Fibroblast of skin of back (primary cell): ENCODE measurements around the gene KCNIP1.
A peak's percentile ranks its signal among the peaks of the same experiment; 100 is the strongest.
"Not testable (repeated sequence)": the region's sequence is repeated elsewhere in the genome, so short reads cannot be mapped to it uniquely, and the experiment has no call there.

ENCODE experiments used
- DNase-seq: peaks from one replicate; pipeline ENCODE4 v3.0.0-alpha.2; 2013

KCNIP1 gene

GRCh38 chr5:170537451-170538095, 33.8 kb downstream of the KCNIP1 start:
- DNase-seq: no peak

- no peak for DNase-seq
These were observed 34.3 kb downstream of the KCNIP1 start for GRCh38 chr5:170538096-170538465.

DNA sequence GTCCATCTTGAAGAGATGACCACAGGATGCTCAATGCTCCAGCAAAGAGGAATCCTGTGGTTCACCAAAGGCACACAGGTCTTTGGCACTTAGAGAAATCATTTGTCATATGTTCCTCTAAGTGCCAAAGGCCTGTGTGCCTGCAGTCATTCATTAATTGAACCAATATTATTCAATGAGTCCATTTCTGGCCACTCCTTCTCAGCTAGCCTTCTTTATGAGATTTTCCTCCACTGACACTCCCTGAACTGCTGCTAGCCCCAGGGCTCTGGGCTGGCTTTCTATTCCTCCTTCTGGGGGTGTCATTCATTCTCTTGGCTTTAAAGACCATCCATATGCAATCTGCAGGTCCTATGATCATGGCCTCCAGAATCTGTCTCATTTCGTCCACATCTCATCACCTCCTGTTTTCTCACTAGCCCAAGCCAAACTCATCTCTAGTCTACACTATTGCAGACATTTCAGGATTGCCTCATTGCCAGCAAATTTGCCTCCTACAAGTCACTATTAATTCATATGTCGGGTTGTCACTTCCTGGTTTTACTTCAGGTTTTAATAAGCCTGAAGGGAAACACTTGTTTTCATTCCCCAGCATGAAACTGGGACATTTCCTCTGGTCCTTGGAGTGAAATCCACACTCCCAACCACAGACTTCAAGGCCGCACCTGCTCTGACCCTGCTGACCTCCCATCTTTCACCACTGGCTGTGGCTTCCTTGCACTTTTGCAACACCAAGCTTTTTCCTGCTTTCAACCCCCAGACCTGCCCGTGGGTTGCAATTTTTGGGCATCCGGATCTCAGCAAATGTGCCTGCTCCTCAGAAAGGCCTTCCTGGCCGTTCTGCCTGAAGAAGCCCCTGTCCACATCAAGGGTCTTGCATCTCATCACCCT, 35.1 kb downstream of the KCNIP1 start:
- DNase-seq: no peak

- DNase-seq: no peak
These were observed 36.5 kb downstream of the KCNIP1 start for GRCh38 chr5:170540271-170540670.

DNA sequence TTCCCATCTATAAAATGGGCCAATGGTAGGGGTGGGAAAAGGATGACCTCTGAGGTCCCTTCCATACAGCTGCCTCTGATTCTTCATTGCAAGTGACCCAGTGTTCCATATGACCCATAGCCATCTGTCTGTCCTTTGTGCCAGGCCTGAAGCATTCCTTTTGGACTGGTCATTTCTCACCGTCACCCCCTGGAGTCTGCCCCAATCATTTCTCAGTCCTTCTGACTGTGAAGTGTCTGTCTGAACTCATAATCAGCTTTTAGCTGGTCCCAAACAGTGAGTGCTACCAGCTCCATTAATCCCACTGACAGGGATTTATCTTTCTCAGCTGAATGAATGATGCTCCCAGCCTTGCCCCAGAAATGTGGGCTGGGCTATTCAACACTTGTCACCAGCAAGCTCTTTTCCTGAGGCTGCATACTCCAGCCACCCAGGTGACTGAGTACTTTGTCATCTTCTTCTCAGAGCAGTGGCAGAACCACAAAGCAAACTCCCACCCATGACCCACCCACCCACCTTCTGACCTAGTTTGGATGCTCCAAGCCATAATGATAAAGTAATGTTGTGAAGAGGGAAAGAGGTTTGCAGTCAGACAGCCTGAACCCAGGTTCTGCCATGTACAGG, 37.4 kb downstream of the KCNIP1 start:
- peak; percentile 22 for DNase-seq

DNA sequence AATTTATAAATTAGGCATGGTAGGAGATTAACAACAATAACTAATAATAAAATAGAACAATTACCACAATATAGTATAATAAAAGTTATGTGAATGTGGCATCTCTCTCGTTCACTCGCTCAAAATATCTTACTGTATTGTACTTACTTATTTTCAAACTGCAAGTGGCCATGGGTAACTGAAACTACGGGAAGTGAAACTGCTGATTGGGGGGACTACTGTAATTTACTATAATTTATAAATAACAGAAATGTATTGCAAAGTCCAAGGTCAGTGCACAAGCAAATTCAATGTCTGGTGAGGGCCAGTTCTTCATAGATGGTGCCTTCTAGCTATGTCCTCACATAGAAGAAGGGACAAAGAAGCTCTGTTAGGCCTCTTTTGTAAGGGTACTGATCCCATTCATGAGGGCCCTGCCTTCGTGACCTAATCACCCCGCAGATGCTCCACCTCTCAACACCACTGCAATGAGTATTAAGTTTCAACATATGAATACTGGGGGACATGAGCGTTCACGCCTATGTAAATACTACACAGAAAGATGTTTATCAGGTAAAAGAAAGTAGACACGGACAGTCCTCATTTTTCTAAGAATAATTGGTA, 39.0 kb downstream of the KCNIP1 start:
- no peak for DNase-seq

GRCh38 chr5:170545313-170545712, 41.5 kb downstream of the KCNIP1 start:
- DNase-seq: no peak

DNA sequence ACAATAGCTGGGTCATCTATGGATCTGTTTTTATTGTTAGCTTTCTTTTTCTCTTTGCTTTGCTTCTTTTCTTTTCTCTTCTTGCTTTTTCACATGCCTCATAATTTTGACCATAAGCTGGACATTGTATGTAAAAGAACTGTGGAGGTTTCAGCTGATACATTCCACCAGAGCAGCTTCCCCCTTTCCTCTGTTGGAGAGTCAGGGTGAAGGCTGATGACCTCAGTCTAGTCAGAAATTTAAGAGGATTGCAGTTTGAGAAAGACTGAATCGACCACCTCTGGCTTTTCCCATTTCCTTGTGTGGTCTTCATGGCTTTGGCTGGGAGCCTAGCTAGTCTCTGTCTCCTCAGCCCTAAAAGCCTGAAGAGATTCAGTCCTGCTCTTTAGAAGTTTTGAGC, 42.0 kb downstream of the KCNIP1 start:
- DNase-seq: no peak

DNA sequence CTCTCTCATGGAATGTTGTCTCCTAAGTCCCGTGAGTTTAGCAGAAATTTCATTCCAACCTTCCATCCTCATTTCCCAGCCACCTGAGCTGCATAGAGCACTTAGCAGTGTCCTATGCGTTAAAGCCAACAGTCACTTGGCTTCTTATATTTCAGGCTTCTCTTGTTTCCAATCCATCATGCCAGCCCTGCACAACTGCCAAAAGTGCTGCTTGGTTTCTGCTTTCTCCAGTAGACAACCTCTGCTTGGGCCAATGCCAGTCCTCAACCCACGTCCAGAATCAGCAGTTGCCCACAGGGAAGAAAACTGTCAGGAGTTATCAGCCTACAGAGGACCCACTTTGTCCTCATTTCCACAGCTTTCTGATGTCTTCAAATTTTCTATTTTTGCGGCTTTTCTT, 42.5 kb downstream of the KCNIP1 start:
- no peak for DNase-seq

DNA sequence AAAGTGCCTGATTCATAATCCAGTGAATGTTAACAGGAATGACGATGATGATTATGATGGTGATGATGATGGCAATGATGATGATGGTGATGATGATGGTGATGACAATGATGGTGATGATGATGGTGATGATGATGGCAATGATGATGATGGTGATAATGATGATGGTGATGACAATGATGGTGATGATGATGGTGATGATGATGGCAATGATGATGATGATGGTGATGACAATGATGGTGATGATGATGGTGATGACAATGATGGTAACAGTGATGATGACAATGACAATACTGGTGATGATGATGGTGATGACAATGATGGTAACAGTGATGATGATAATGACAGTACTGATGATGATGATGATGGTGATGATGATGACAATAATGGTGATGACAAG, 46.6 kb downstream of the KCNIP1 start:
- DNase-seq: not testable (repeated sequence)

DNA sequence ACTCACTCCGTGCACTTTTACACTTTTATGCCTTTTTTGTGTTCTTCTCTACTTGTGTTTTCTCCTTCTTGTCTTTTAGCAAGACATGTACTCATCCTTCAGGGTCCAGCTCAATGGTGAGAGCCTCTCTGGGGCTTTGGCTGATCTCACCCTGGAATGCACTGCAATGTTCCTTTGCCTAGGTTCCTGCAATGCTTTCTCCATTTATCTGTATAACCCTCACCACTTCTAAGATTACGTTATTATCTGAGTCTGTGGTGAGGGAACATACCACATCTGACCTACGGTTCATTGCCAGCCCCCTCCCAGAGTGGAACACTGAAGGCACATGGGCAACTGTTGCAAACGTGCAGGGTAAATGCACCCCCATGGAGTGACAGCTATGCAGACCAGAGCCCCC, 47.3 kb downstream of the KCNIP1 start:
- no peak for DNase-seq

DNA sequence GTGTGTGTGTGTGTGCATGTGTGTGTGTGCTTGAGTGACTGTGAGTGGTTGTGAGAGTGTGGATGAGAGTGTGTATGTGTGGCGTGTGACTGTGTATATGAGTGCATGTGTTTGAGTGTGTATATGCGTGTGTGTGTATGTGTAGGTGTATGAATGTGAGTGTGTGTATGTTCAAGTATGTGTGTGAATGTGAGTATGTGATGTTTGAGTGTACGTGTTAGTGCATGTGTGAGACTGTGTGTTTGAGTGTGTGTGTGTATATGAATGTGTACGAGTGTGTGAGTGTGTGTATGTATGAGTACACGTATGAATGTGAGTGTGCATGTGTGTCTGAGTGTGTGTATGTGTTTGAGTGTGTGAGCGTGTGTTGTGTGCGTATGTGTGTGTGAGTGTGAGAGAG, 47.8 kb downstream of the KCNIP1 start:
- DNase-seq: no peak

GRCh38 chr5:170552621-170553115, 48.8 kb downstream of the KCNIP1 start:
- DNase-seq: peak; percentile 89

DNA sequence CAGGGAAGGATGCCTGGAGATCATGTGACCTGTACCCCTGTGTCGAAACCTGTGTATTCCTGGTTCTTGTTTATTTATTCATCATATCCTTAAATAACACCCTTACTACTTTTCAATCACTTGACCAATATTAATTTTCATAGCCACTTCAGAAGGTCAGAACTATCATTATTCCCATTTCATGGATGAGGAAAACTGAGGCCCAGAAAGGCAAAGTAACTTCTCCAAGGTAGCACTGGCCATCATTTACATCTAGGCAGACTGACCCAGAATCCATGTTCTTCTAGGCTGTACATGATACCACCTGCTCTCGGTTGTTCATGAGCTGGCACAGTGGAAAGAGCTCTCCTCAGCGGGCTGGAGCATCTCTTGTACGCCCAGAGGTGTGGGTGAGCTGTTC, 49.4 kb downstream of the KCNIP1 start:
- no peak for DNase-seq

DNA sequence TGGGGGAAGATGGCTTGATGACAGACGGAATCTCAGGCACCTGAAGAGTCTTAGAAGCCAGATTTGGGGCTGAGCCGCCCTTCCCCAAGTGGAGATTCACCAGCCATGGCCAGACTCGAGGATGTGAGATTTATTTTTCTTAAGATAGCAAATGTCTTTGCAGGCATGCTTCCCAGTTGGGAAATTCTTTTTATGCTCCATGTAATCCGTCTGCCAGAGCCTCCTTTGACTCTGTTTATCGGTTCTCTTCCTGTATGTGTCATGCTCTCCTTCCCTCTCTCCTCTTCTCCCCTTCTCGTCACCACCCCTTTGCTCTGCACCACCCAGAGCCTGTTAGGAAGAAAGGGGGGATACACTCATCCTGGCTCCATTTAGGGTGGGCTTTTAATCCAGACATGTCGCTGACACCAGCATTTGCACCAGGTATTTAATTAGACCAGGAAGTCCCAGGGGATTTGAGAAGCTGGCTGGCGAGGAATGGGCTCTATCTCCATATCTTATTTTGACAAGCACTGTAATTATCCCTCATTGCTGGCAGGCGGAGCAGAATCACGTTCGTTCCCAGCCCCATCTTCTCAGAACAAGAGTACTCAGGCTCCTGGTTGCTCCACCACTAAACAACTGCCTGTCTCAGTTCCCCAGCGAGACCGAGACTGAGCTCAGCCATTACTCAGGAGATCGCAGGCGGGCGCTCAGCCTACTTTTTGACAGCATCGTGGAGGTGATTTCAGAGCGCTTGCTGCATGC, 50.9 kb downstream of the KCNIP1 start:
- DNase-seq: peak; percentile 20

DNA sequence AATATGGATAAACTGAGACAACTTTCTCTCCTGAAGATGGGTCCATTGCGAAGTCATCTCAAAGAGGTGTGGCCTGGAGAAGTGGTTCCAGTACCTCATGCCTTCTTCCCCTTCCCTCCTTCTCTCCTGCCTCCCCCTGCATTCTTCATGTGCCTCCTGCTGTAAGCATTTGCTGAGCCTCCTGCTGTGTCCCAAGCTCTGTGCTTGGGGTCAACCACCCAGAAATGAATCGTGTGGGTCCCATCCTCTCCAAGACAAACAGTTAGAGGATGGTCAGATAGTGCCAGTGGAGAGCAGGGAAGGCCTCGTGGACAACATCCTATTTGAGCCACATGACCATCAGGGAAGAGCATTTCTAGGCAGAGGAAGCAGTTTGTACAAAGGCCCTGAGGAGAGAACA, 53.5 kb downstream of the KCNIP1 start:
- DNase-seq: no peak

GRCh38 chr5:170559296-170559695, 55.5 kb downstream of the KCNIP1 start:
- no peak for DNase-seq

GRCh38 chr5:170560938-170561337, 57.1 kb downstream of the KCNIP1 start:
- DNase-seq: no peak

DNA sequence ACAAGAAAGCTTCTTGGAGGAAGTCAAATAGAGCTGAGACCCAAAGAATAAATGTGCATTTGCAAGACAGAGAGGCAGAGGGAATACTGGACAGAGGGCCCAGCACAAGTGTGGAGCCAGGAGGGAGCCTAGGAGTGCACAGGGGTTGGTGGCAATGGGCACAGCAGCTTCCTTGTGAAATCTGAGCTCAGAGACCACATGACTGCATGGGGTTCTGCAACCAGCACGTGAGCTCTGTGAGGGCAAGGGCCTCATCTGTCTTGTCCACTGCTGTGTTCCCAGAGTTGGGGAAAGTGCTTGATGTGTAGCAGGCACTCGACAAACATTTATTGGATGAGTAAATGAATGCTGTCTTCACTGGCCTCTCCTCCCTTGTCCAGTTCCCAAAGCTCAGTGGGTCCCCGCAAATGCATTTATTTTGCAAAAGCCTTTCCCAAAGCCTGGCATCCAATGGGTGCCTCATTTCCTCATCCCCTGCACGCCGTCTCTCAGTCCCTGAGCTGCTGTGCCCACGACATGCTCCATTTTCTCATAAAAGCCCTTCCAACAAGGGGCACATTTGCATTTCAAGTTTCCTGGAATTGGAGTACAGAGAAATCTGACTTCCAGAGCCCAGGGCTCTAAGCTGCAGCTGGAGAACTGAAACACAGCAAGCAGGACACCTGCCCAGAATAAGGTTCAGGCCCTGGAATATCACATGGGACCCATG, 58.5 kb downstream of the KCNIP1 start:
- no peak for DNase-seq

GRCh38 chr5:170562875-170563228, 59.0 kb downstream of the KCNIP1 start:
- no peak for DNase-seq

- DNase-seq: no peak
These were observed 60.2 kb downstream of the KCNIP1 start for GRCh38 chr5:170563824-170564567.
